Osteoblast (primary cell): ENCODE data around the gene NID1. TPM values are rescaled to one million over a fixed set of nuclear protein-coding genes. Genes with fewer than 3 reads are reported as not detected.

Experiments
- DNase-seq: peaks from one replicate; pipeline ENCODE4 v3.0.0; 2011; ENCODE audit warnings: low spot score, mixed read lengths; ENCODE audit not compliant: insufficient read length; ENCODE audit errors: missing footprints
- H2AFZ ChIP-seq: 2 replicates; pipeline ENCODE4 v1.6.0; 2011; ENCODE audit warnings: mild to moderate bottlenecking, low read length
- H3K27ac ChIP-seq: 2 replicates; pipeline ENCODE4 v1.5.1; 2011; ENCODE audit warnings: mild to moderate bottlenecking, low read depth, low read length, moderate library complexity
- H3K27me3 ChIP-seq: 2 replicates; pipeline ENCODE4 v1.6.0; 2012; ENCODE audit warnings: mild to moderate bottlenecking, control low read depth, inconsistent platforms, low read length, moderate library complexity; ENCODE audit not compliant: insufficient read depth
- H3K36me3 ChIP-seq: 2 replicates; pipeline ENCODE4 v1.5.1; 2011; ENCODE audit warnings: mild to moderate bottlenecking, low read length, control low read depth, moderate library complexity; ENCODE audit not compliant: insufficient read depth
- H3K4me1 ChIP-seq: 2 replicates; pipeline ENCODE4 v1.5.1; 2011; ENCODE audit warnings: mild to moderate bottlenecking, low read length, control low read depth, moderate library complexity; ENCODE audit not compliant: insufficient read depth
- H3K4me2 ChIP-seq: 2 replicates; pipeline ENCODE4 v1.6.0; 2011; ENCODE audit warnings: mild to moderate bottlenecking, low read length; ENCODE audit not compliant: insufficient read depth
- H3K4me3 ChIP-seq: fragments of 200-600 bp; sonication (generic); 3 replicates; pipeline ENCODE4 v1.5.1; 2012; ENCODE audit warnings: mild to moderate bottlenecking, low read length, inconsistent platforms; ENCODE audit not compliant: insufficient read depth
- H3K79me2 ChIP-seq: 2 replicates; pipeline ENCODE4 v1.6.0; 2012; ENCODE audit warnings: mild to moderate bottlenecking, low read length, control low read depth, inconsistent platforms; ENCODE audit not compliant: insufficient read depth
- H3K9me3 ChIP-seq: 2 replicates; pipeline ENCODE4 v1.5.1; 2011; ENCODE audit warnings: low read depth, low read length, control low read depth
- H4K20me1 ChIP-seq: 2 replicates; pipeline ENCODE4 v1.6.0; 2012; ENCODE audit warnings: mild to moderate bottlenecking, low read length, control low read depth; ENCODE audit not compliant: insufficient read depth
- CTCF ChIP-seq: IDR thresholded peaks from 2 replicates; pipeline ENCODE4 v1.5.1; 2011; ENCODE audit warnings: mild to moderate bottlenecking, low read depth, low read length, moderate library complexity; ENCODE audit errors: extremely low read depth
- total RNA-seq: library from RNA; depleted of rRNA; stranded (reverse); fragments of >200 nt; gene quantifications from 2 replicates; pipeline ENCODE4 v1.2.3, GENCODE V29; 2012

Gene NID1
- total RNA-seq, 1 donor: 40.2 TPM

DNA sequence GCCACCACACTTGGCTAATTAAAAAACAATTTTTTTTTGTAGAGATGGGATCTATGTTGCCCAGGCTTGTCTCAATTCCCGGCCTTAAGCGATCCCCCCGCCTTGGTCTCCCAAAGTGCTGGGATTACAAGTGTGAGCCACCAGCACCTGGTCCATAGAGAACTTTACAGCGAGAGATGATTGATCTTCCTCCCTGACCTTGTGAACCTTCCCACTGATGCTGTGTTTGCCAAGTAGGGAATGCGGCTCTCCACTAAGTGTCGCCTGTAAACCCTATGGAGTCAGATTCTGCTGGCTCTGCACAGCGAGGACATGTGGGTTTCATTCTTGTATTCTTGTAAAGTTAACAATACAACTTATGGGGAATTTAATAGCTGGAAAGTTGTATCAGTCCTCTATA is 116.9 kb downstream of the NID1 start:
- Histone ChIP-seq H3K9me3 (peaks cover 1% of the 10 kb centered on the region), H3K27me3 (no peaks in the 10 kb centered on the region), H2AFZ (no peak overlapping the region), H3K4me3 (no peak overlapping the region), H3K4me2 (no peak overlapping the region), H4K20me1 (no peaks in the 10 kb centered on the region), H3K36me3 (no peaks in the 10 kb centered on the region), H3K27ac (no peak overlapping the region), H3K79me2 (no peaks in the 10 kb centered on the region), H3K4me1 (peaks cover 11% of the 10 kb centered on the region)
- no peak for DNase-seq
- TF ChIP-seq CTCF: no peak

GRCh38 chr1:235946571-235946981 is 118.3 kb downstream of the NID1 start:
- no peaks in the 10 kb centered on the region for H3K79me2 ChIP-seq
- H3K4me2 ChIP-seq: no peak overlapping the region
- H3K9me3 ChIP-seq: no peaks in the 10 kb centered on the region
- peak overlapping the region; percentile 25 for H2AFZ ChIP-seq
- no peaks in the 10 kb centered on the region for H4K20me1 ChIP-seq
- TF ChIP-seq CTCF: peak; percentile 46
- no peak overlapping the region for H3K27ac ChIP-seq
- DNase-seq: no peak
- H3K4me1 ChIP-seq: peaks cover 20% of the 10 kb centered on the region
- no peaks in the 10 kb centered on the region for H3K27me3 ChIP-seq
- H3K4me3 ChIP-seq: no peak overlapping the region
- H3K36me3 ChIP-seq: no peaks in the 10 kb centered on the region

DNA sequence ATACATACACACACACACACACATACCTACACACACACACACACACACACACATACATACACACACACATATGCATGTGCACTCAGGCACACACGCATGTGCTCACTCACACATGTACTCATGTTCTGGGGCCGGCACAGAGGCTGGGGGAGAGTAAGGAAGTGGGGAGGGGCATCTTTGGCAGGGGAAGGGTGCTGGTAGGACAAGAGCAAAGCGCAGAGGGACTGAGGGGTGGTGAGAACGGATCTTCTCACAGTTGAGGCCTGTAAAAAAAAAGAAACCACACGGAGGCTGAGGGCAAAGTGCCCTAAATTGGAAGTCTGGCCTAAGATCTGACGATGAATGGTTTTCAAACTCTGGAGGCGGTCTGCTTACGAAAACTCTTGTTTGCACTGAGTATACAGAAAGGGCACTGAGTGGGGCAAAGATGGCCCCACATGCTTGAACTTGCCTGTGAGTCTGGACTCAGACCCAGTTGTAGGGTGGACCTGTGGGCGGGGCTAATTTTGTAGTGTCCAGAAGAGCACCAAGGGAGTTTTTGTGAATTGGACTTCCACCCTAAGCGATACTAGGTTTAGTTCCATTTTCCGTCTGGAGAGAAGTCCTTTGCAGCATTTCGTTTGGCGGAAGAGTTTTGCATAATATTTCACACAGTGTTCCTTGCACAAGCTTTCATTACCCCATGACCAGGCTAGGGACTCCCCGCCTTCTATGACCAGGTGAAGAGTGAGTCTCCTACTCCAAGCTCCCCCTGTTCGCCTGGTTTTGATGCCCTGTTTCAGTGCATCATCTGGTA is 118.9 kb downstream of the NID1 start:
- no peak for TF ChIP-seq CTCF
- Histone ChIP-seq H2AFZ (peak overlapping the region; percentile 50), H3K27ac (no peak overlapping the region), H4K20me1 (no peaks in the 10 kb centered on the region), H3K27me3 (no peaks in the 10 kb centered on the region), H3K4me1 (peaks cover 20% of the 10 kb centered on the region), H3K4me2 (no peak overlapping the region), H3K9me3 (no peaks in the 10 kb centered on the region), H3K4me3 (no peak overlapping the region), H3K79me2 (no peaks in the 10 kb centered on the region), H3K36me3 (no peaks in the 10 kb centered on the region)
- no peak for DNase-seq

- Histone ChIP-seq H2AFZ (peak overlapping the region; percentile 76), H3K4me2 (peak overlapping the region; percentile 42)
- TF ChIP-seq CTCF: no peak
These were observed 121.2 kb downstream of the NID1 start for GRCh38 chr1:235943581-235944114.

More at GRCh38 chr1:235943581-235944114, 121.2 kb downstream of the NID1 start:
- H4K20me1 ChIP-seq: no peaks in the 10 kb centered on the region
- H3K9me3 ChIP-seq: no peaks in the 10 kb centered on the region
- H3K4me3 ChIP-seq: no peak overlapping the region
- peak overlapping the region; percentile 84 for H3K27ac ChIP-seq
- peaks cover 20% of the 10 kb centered on the region for H3K4me1 ChIP-seq
- peak; percentile 88 for DNase-seq
- H3K36me3 ChIP-seq: no peaks in the 10 kb centered on the region
- no peaks in the 10 kb centered on the region for H3K79me2 ChIP-seq
- no peaks in the 10 kb centered on the region for H3K27me3 ChIP-seq
